Measurements from ENCODE around the gene ZNF593OS. TPM values are rescaled to one million over a fixed set of nuclear protein-coding genes. Genes with fewer than 3 reads are reported as not detected.

ZNF593OS gene
- total and polyA plus RNA-seq, 2 experiments from 2014 or later: 3.4 TPM; not detected in 1

DNA sequence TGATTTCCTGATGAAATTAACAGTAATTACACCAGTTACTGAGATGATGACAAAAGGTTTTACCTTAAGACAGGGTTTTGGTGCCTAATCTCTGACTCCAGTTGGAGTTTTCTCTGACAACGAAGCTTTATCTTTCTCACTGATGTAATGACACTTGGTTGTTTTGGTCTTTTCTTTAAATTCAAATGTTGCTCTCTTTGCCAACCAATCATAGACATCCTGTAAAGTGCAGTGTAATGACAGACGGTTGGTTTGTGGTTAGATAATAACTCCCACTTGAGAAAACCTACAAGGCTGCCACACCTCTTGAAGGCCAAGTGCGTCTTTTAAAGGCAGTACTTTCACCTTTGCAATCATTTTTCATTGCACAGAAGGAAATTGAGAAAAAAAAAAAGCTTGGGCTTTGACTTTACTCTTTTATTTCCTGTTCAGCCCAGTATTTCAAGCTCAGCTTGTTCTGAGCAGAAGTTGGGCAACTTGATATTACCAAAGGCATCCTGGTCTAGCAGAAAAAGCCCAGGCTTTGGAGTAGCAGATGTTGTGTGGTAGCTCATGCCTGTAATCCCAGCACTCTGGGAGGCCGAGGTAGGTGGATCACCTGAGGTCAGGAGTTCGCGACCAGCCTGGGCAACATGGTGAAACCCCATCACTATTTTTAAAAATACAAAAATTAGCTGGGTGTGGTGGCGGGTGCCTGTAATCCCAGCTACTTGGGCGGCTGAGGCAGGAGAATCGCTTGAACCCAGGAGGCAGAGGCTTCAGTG is 45.1 kb downstream of the ZNF593OS start:
- TF ChIP-seq, protein P1, sequence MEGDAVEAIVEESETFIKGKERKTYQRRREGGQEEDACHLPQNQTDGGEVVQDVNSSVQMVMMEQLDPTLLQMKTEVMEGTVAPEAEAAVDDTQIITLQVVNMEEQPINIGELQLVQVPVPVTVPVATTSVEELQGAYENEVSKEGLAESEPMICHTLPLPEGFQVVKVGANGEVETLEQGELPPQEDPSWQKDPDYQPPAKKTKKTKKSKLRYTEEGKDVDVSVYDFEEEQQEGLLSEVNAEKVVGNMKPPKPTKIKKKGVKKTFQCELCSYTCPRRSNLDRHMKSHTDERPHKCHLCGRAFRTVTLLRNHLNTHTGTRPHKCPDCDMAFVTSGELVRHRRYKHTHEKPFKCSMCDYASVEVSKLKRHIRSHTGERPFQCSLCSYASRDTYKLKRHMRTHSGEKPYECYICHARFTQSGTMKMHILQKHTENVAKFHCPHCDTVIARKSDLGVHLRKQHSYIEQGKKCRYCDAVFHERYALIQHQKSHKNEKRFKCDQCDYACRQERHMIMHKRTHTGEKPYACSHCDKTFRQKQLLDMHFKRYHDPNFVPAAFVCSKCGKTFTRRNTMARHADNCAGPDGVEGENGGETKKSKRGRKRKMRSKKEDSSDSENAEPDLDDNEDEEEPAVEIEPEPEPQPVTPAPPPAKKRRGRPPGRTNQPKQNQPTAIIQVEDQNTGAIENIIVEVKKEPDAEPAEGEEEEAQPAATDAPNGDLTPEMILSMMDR (IDR thresholded peaks at IDR 0.05; ENCODE audit: low read depth, low read length): no peak
- no peak overlapping the region for H3K4me3 ChIP-seq
- no peaks in the 10 kb centered on the region for H3K27me3 ChIP-seq
- peak in 1 of 2 donors; percentile 66 for DNase-seq (ENCODE audit: low read depth in 1 of 2, low spot score in 1 of 2)
- peaks cover 20% of the 10 kb centered on the region for H3K36me3 ChIP-seq
- H3K9me3 ChIP-seq (ENCODE audit: low read depth): no peaks in the 10 kb centered on the region
- peaks cover 20% of the 10 kb centered on the region for H3K4me1 ChIP-seq (ENCODE audit: low read depth)
- H3K27ac ChIP-seq: no peak overlapping the region

DNA sequence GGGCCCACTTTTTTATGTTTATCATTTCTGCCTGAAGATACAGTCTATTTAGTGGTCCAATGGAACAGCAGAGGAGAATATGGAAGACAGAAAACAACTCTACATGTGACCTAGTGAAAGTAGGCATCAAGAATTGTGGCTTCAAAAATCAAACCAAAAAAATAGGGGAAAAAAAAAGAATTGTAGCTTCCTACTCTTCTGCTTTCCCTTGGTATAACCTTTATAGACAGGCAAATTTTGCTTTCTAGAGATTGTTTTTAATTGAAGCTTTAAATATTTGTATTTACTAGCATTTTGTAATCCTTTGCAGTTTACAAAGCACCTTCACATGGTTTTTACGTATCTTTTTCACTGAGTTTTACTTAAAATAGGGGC is 45.7 kb downstream of the ZNF593OS start:
- H3K36me3 ChIP-seq: peaks cover 20% of the 10 kb centered on the region
- TF ChIP-seq, protein P1 (IDR thresholded peaks at IDR 0.05; ENCODE audit: low read depth, low read length): no peak
- no peak overlapping the region for H3K4me3 ChIP-seq
- H3K27me3 ChIP-seq: no peaks in the 10 kb centered on the region
- H3K4me1 ChIP-seq (ENCODE audit: low read depth): peaks cover 20% of the 10 kb centered on the region
- no peak for DNase-seq (ENCODE audit: low read depth in 1 of 2, low spot score in 1 of 2)
- H3K9me3 ChIP-seq (ENCODE audit: low read depth): no peaks in the 10 kb centered on the region
- H3K27ac ChIP-seq: no peak overlapping the region

DNA sequence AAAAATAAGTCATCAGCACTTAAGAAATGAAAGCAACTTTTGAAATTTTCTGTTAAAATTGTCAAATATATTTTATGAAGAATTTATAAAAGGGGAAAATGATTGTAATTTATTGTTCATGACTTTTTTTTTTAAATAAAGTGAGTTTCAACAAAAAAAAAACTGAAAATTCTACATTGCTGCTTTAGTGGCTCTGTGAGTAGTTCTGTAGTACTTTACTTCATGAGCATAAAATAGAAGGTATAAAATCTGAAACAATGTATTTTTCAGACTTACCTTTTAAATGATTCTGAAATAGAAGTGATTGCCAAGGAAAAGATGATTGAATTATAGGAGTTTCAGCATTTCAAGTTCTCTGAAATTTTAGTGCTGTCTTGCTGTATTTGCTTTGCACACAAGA is 46.2 kb downstream of the ZNF593OS start:
- peaks cover 20% of the 10 kb centered on the region for H3K36me3 ChIP-seq
- H3K27me3 ChIP-seq: no peaks in the 10 kb centered on the region
- TF ChIP-seq, protein P1 (IDR thresholded peaks at IDR 0.05; ENCODE audit: low read depth, low read length): no peak
- no peak for DNase-seq (ENCODE audit: low read depth in 1 of 2, low spot score in 1 of 2)
- H3K4me1 ChIP-seq (ENCODE audit: low read depth): peaks cover 20% of the 10 kb centered on the region
- no peak overlapping the region for H3K27ac ChIP-seq
- H3K4me3 ChIP-seq: no peak overlapping the region
- H3K9me3 ChIP-seq (ENCODE audit: low read depth): no peaks in the 10 kb centered on the region

DNA sequence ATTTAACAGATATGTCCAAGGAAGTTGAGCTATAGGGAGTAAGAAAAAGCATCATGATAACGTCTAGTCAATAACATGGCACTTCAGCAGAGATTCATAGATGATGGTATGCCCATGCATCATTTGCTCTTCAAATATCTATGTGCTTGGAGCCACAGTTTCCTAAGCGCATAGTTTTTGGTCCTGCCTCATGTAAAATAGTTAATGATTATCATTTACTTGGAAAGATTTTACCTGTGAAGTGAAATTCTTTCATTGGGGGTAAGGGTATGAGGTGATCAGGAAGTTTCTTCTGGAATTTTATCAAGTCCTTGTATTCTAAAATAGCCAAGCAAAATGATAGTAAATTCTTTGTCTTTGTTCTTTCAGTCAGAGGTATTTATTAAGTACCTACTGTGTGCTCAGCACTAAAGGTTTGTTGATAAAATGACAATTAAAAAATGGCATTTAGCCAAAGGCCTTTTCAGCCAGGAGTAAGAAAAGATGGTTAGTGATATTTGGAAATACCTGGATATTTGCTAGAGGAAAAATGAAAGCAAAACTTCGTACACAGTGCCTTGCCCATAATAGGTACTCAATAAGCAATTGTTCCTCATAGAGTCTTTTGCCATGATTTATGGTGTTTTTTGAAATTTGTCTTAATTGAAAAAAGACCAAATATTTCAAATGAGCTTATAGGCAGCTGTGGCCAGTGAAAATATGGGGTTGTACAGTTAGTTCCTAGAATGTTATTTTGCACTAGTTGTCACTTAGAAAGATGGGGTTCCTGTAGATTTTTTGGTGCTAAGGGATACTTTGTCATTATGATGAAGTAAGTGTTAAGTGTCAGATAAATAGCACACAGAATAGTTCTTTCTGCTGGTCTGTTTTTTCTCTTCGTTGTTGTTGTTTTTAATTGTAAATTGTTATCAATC is 47.0 kb downstream of the ZNF593OS start:
- H3K27ac ChIP-seq: no peak overlapping the region
- H3K4me1 ChIP-seq (ENCODE audit: low read depth): peaks cover 24% of the 10 kb centered on the region
- no peaks in the 10 kb centered on the region for H3K9me3 ChIP-seq (ENCODE audit: low read depth)
- TF ChIP-seq, protein P1 (IDR thresholded peaks at IDR 0.05; ENCODE audit: low read depth, low read length): no peak
- no peak for DNase-seq (ENCODE audit: low read depth in 1 of 2, low spot score in 1 of 2)
- H3K27me3 ChIP-seq: no peaks in the 10 kb centered on the region
- peaks cover 20% of the 10 kb centered on the region for H3K36me3 ChIP-seq
- no peak overlapping the region for H3K4me3 ChIP-seq

DNA sequence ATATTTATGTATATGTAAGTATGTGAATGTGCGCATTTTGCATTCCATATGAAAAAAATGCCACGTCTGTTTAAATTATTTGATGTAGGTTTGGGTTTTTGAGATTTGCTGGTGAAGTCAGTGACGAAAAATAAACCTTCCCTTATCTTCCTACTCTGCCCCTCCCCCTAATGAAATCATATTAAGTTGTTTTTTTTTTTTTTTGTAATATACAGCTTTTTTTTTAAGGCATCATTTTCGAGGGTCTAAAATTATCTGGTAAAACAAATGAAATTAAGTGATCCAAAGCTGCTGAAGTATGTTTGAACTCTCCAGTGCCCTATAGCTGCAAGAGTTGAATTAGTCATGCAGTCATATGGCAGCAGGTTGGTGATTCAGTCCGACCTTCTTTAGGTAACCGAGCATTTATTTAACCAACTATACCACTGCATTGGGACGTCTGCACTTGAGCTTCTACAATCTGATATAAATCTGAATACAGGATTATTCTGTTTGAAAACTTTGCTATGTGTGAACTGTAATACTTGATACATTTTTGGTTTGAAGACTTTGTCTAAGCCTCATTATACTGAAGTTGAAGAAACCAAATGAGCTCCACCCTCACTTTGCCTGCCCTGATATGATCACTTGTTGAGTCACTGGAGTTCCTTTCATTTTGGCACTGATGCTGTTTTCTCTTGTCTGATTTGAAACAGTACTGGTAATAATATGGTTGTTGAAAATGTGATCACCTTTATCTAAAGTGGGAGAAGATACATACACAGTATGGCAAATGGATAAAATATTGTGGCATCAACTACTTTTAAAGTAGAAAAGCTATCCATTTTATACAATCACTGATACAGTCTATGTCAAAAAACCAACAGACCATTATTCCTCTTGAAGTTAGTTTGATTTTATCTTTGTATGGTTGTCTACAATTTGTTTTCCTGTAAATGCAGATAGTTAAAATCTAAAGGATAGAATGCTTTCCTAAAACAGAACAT is 48.4 kb downstream of the ZNF593OS start:
- Histone ChIP-seq H3K36me3 (peaks cover 28% of the 10 kb centered on the region), H3K4me3 (no peak overlapping the region), H3K27me3 (no peaks in the 10 kb centered on the region), H3K27ac (no peak overlapping the region), H3K4me1 (ENCODE audit: low read depth) (peaks cover 27% of the 10 kb centered on the region), H3K9me3 (ENCODE audit: low read depth) (no peaks in the 10 kb centered on the region)
- DNase-seq (ENCODE audit: low read depth in 1 of 2, low spot score in 1 of 2): no peak
- TF ChIP-seq, protein P1 (IDR thresholded peaks at IDR 0.05; ENCODE audit: low read depth, low read length): no peak
